GM18505 (cell line): ENCODE data around the gene EGR1.

Source experiments
- ATAC-seq: cut with Tn5 transposase; IDR thresholded peaks from one replicate; pipeline ENCODE4 v1.9.1; 2021; ENCODE audit not compliant: unreplicated experiment
- POLR2A ChIP-seq: IDR thresholded peaks from 4 replicates; pipeline ENCODE4 v1.6.1; 2011; ENCODE audit warnings: borderline replicate concordance; ENCODE audit not compliant: insufficient read depth, insufficient read length; ENCODE audit errors: extremely low read depth

Gene EGR1

DNA sequence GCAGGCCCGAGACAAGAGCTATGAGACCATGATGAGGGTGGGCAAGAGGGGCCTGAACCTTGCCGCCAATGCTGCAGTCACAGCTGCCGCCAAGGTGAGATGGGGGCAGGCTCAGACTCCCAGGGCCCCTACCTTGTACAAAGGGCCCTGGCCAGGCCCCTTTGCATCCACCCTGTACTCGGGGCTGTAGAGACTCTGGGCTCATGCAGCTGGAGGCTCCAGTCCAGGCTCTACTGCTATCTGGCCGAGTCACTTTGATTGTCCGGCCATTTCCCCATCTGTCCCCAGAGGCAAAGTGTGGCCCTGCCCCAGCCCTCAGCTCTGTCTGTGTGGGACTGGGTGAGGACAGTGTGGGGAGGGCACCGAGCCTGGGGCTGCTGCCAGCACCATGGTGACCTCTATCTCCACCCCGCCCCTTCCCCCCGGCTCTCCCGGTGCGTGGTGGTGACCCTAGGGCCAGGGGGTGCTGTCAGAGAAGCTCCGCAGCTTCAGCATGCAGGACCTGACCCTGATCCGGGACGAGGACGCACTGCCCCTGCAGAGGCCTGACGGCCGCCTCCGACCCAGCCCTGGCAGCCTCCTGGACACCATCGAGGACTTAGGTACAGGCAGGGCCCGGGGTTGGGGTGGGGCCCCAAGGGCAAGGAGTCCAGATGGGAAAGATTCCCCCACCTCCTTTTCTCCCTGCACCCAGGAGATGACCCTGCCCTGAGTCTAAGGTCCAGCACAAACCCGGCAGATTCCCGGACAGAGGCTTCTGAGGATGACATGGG is 20.3 kb upstream of the EGR1 start:
- TF ChIP-seq POLR2A, result no peak
- no peak for ATAC-seq

GRCh38 chr5:138445547-138446271 is 19.6 kb upstream of the EGR1 start:
- no peak for ATAC-seq
- no peak for TF ChIP-seq POLR2A

DNA sequence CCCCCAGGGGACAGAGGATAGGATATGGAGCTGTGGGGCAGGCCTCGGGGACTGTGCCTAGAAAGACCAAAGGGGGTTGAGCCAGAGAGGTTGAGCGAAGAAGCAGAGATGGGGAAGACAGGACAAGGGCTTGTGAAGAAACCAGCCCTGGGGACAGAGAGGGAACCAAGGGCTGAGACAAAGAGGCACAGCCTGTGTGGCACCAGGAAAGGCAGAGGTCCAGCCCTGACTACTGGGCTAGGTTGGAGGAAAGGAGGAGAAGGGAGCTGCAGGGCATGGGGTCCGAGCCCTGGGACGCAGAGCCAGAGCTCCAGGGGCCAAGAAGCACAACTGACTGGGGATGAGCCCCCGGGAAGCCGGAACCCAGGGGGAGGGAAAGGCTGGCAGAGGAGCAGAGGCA is 17.2 kb upstream of the EGR1 start:
- no peak for ATAC-seq
- TF ChIP-seq POLR2A, result no peak

DNA sequence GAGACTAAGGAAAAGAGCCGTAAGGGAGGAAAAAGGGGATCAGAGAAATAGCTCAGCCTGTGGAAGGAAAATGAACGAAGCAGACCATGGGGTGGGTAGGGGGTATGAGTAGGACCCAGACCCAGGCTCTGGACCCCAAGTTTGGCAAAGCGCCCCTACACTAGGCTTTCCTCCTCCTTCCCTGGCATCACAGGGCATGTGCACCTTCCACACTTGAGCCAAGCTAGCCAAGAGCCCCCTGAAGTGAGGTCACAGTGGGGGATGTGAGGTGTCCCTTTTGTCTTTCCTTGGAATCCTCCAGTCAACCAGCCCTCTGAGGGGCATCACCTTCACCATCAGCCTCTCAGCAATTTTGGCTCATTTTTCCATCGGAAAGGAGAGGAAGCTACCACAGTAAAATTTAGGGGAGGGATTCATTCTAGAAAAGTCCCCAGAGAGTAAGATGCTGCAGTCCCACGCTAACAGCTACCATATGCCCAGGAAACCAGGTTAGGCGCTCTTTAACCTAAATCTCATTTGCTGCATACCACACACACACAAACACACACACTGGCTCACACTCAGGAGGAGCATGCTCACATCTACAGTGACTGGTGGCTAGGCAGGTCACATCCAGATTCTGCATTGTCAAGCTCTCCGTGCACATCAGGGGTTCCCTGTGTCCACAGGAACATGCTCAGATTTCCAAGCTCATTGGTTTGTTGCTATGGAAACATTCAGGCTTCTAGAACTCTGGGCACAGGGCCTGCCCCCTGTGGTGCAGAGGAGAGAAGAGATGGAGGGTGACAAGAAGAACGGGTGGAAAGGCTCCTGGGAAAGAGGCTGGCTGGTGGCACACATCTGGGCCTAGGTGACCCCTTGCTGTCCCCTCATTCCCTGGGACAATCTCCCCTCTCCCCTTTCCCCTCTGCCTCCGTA is 16.5 kb upstream of the EGR1 start:
- ATAC-seq, result no peak
- no peak for TF ChIP-seq POLR2A

DNA sequence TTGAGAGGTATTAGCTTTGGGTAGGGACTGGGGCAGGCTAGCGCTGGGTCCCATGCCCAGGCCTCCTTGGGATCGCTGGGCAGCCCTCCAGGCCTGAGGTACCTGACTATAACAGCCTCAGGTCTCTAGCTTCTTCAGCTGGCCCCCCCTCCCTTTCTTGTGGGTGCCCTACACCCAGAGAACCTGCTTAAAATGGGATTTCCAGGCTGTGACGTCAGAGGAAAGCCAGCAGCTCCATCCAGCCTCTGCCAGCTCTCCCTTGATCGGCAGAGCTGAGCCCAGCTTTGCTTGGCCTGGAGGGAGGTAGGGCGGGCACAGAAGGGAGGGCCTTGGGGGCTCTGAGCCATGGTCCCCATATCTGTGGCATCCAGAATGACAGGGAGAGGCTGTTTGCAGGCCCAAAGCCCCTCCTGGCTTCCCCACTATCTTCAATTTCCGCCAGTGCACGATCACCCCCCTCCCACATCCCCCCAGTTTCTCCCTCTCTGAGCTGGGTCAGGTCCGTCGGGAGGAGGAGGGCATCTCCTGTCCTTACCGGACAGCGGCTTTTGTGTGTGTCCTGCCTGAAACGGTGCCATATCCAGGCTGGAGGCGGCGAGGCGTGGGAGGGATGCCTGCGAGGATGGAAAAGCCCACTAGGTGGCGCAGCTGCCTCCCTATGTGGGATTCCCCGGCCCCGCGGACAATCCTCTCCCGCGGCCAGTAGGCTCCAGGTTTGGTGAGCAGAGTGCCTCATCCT is 15.6 kb upstream of the EGR1 start:
- peak; percentile 70 for ATAC-seq
- TF ChIP-seq POLR2A, result no peak

DNA sequence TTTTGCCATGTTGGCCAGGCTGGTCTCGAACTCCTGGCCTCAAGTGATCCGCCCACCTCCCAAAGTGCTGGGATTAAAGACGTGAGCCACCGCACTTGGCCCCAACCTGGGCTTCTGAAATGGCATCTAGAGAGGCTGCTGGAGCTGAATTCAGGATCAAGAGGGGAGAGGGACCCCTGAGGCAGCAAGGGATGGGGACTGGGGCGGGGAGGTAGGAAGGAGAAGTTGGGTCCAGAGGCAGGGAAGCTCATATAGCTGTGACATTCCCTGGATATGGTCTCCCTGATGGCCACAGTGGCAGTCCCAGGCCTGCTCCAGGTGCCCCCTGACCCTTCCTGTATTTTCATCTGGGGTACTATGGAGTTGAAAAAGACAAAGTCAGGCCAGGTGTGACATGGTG is 14.3 kb upstream of the EGR1 start:
- TF ChIP-seq POLR2A, result no peak
- ATAC-seq, result no peak

DNA sequence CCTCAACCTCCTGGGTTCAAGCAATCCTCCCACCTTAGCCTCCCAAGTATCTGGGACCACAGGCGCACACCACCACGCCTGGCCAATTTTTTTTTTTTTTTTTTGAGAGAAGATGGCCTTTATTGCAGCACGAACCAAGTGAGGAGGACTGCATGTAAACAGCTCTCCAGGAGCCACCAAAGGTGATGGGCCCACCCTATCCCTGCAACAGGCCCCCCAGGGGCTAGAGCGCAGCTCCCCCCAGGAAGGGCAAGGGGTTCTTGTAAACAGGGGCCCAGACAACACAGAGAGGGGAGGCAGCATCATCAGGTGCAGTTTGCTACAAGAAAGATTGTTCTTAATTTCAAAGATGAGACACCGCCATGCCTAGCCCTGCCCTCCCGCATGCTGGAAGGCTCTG is 12.6 kb upstream of the EGR1 start:
- no peak for TF ChIP-seq POLR2A
- no peak for ATAC-seq

DNA sequence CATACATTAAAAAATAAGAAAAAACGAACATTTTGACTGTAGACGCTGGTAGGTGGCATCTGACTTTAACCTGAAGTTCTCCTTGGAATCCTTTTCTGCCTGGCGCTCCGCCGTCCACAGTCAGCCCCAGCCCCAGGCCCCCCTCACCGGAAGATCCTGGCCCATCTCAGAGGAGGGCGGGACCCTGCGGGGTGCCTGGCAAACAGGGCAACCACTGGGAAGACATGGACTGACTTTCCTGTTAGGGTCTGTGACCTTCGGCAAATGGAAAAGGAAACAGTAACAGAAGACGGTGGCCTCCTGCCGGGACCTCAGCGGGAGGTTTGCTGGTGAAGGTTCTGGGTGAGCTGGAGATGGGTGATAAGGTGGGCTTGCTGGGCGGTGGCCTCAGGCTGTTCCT is 11.7 kb upstream of the EGR1 start:
- no peak for ATAC-seq
- TF ChIP-seq POLR2A, result no peak

DNA sequence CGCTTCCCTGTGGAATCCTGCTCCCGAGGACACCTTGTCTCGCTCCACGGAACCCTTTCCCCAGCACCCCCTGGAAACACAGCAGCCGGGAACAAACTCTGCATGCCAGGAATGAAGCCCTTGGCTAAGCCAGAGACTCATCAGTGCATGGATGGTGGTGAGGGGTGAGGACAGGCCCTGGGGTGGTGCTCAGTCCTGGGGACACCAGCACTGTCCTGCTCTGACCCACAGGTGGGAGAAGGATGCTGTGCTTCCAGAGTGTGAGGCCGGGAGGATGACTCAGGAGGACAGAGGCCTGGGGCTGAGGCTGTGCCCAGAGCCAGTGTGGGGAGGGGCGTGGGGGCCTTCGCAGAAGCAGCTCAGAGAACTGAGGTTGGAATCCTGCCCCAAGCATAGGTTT is 11.2 kb upstream of the EGR1 start:
- no peak for ATAC-seq
- no peak for TF ChIP-seq POLR2A

DNA sequence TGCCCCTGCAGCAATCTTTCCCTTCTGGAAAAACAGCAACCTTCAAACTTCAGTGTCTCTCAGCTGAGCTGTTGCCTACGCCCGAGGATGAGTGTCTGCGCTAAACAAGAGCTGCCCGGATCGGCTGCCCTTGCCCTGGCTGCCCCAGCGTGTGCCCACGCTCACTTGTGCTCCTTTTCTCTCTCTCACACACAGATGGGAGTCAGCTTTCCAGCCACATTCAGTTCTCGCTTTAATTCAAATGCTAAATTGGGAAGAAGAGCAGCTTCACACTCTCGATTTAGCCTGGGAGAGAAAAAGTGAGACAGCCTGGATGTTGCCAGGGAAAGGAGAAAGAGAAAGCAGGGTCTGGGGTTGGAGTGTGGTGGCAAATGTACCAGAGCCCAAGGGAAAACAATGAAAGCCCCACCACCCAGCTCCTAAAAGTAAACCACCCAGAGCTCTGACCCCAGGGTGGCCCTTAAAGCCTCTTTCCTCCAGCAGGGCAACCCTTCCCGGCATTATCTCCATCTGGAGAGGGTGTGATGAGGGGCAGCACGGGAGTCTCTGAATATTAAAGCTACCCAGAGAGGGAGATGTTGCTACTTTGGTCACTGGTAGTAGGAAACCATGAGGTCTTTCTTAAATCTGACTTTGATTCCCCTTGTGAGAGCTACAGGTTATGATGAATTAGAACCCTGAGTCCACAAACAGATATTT is 9.9 kb upstream of the EGR1 start:
- no peak for TF ChIP-seq POLR2A

GRCh38 chr5:138457531-138458275 is 7.6 kb upstream of the EGR1 start:
- ATAC-seq, result no peak
- TF ChIP-seq POLR2A, result no peak

More for the DNA sequence above, 9.9 kb upstream of the EGR1 start:
- no peak for ATAC-seq

DNA sequence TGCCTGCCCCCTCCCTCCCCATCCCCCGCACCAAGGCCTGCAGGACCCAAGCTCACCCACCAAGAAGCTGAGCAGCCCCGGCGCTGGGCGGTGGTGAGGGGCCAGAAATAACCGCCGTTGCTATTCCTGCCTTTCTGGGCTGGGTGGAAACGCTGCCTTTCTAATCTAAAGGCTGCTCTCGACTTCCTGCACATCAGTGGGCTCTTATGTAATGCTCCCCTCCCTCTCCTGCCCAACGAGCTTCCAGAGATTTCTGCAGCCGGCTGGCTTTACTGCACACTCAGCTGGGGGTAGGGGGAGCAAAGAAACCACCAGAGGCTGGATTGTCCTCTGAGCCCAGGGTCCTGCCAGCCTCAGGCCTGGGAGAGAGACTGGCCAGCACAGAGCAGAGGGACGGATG is 6.9 kb upstream of the EGR1 start:
- ATAC-seq, result no peak
- no peak for TF ChIP-seq POLR2A

DNA sequence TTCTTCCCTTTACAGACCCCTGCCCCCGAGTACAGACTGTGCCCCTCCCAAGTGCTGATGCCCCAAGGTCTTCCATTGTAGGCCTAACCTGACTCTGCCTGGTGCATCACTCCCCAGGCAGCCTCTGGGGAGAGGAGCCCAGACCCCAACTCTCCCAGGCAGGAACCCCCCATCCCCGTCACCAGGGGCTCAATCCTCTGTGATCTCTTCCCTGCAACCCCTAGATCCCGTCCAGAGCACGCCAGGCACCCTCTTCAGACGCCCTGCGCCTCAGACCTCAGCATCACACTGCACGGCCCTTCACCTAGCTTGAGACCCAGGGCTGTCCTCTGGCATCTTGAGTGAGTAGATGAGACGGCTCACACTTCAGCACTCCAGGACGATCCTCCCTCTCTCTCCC is 6.4 kb upstream of the EGR1 start:
- no peak for TF ChIP-seq POLR2A
- ATAC-seq, result no peak
